GM10847 (cell line): Measurements from ENCODE around the gene ABCA8.

Experiments
- POLR2A ChIP-seq: IDR thresholded peaks from 2 replicates; pipeline ENCODE4 v1.6.1; 2011; ENCODE audit not compliant: insufficient read length; ENCODE audit errors: extremely low read depth

Gene ABCA8

DNA sequence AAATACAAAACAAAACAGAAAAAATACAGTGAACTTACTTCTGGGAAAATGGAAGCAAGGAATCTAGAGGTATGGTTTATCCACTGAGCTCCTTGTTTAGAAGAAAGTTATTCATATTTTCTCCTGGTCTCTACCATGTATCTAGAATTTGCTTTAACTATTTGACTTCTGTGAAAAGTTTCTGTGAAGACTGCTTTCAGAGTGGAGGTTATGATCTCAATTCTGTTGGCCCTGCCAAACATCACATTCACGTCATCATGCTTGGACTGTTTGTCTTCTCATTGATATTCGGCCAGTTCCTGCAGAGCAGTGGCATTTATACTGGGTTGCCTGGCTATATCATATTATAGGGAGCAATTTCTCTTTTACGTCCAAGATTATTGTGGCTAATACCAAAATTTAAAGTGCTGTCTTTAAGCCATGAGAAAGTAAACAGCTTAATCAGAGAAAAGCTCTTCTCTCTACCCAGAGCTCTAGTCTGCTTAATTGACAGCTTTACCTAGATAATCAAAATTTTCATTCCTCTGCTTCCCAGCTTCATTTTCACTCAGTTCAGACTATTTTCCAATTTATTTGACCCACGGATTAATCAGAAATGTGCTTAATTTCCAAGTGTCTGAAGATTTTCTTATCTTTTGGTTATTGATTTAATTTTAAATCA is at the start of gene ABCA8:
Gene ABCA8, minus strand, starts transcription at position 212 of the 661 bp plus-strand sequence. CDS start 13,358 bp downstream, outside the sequence.
- TF ChIP-seq POLR2A = no peak

GRCh38 chr17:68993112-68993511 is 37.9 kb upstream of the ABCA8 start:
- no peak for TF ChIP-seq POLR2A

GRCh38 chr17:68987966-68988365 is 32.8 kb upstream of the ABCA8 start:
- no peak for TF ChIP-seq POLR2A

DNA sequence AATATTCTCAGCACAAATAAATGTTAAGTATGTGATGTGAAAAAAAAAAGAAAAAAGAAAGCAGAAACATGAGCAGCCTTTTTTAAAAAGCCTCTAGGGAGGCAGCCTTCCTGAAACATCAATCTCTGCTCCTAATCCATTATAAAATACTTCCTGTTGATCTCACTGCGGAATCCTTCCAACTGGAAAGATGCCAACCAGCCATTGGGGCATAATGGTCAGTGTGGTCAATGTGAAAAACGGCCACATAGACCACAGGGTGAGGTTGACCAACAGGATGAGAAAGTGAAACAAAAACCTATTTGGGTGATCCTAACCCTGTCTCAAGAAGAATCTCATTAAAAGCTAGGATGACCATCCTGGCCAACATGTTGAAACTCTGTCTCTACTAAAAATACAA is 26.1 kb upstream of the ABCA8 start:
- TF ChIP-seq POLR2A = no peak

DNA sequence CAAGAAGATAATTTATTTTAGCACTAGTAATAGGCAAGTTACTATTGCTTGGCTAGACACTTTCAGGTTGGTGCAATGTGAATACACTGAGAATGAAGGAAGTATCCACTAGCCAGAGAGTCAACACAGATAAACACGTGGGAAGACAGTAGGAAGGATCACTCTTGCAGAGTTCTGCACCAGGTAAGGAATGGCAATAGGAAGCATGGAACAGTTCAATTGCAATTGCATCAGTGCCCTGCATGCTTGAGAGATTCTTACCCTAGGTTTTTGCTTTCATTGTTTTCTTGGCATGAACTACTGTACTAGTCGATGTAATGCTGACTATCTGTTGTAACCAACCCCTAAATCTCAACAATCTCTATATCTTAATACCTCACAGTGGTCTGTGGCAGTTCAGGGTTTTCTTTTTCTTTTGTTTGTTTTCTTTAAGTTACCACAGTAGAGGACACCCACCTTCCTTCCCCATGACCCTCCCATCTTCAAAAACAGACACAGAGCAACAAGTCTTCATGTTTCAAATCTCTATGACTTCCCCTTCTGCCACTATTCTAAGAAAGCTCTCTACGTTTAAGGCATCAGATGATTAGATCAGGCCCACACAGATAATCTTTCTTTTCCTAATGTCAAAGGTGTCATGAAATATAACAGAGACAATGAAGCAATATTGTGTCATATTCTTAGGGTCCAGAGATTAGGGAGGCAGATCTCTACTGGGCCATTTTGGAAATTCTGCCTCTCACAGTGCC is 18.1 kb upstream of the ABCA8 start:
- no peak for TF ChIP-seq POLR2A

- no peak for TF ChIP-seq POLR2A
These were observed 17.0 kb upstream of the ABCA8 start for GRCh38 chr17:68972119-68972704.

- TF ChIP-seq POLR2A = no peak
These were observed 13.9 kb upstream of the ABCA8 start for GRCh38 chr17:68969101-68969500.

DNA sequence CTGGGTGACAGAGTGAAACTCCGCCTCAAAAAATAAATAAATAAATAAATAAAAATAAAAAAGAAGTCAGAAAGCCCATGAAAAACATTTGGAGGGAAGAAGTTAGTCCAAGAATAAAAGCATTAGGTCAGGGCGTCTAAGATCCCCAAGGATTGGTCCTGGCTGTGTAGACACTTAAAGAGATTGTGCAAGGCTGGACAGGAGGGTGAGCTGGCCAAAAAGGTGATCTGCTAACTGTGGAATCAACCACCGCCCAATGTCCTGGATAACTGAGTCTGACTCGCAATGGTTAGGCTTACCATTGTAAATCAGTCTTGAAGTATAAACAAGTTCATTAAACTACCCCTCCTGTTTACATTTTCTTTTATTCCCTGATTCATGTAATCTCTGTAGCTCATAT is 8.8 kb upstream of the ABCA8 start:
- TF ChIP-seq POLR2A = no peak

DNA sequence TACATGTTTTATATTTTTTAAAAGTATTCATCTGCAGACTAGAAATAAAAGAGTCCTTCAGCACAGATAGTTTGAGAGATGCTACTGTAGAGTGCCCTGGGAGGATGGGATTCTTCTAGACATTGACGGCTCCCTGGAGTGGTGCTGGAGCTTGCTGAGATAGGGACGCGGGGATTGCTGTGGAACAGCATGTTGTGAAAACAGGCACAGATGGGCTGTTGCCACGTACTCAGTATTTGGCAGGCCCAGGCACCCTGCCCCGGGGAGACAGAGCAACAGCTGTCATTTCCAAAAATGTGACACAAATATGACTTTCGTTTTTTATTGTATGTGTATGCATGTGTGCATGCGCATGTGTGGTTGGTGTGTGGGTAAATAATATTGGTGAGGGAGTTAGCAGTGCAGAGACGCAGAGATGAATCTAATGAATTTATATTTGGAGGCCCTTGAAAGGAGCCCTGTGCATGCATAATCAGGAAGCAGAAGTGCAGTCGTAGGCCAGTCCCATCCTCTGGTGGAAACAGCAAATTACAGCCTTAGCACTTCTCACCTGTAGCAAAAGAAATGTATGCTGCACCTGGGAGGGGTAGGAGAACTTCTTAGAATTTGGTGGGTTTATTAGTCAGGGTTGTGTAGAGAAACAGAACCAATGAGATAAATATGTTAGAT is 6.2 kb upstream of the ABCA8 start:
- no peak for TF ChIP-seq POLR2A

- no peak for TF ChIP-seq POLR2A
These were observed 2.8 kb upstream of the ABCA8 start for GRCh38 chr17:68957944-68958343.

DNA sequence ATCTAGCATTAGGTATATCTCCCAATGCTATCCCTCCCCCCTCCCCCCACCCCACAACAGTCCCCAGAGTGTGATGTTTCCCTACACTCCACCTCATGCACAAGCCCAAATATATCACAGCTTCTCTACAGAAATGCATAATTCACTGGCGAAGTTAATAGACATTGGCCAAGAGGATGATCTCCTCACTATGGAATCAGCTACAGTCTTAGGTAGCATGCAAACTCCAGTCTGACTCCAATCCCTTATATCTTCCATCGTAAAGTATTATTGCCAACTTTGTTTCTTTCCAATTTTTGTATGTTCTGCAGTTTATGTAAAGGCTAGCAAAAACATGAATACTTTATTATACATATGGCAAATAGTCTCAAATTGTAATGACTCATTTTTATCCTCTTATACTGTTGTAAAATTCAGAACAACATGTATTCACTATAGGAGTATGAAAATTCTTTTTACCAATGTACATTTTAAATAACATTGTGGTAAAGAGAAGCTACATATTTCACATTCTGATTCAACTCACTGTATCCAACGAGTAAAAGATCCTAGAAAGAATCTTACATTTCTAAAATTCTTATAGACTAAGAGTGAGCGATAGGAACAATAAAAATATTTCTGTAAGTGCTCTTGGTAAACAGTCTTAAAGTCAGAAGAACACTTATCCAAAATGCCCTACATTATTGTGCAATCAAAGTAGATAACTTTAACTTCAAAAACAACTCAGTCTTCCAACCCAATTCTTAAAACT is 871 bp downstream of the ABCA8 start:
- TF ChIP-seq POLR2A = no peak

DNA sequence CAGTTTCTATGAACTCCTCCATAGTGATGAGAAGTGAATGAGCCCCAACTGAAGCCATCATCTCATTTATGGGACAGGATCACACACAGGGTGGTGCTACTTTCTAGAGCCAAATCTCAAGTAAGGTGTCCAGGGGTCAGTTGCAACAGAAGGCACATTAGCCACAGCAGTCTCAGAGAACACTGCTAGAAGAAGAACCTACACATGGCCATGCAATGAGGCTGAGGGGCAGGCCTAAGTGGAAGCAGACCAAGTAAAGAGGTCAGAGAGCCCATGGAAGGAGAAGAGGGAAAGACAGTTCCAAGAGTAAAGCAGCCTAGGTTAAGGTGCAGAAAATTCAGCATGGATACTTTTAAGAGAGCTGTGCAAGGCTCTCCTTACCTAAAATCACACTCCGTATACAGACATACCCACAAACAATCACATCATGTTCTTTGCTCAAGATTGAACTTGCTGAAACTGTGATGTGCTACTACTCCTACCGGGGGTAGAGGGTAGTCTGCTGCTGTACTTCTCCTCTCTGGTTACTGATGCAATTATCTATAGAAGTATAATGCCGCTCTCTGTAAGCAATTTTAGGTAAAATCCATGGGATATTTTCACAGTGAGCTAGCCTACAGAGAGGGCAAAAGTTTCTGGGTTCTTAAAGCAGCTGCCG is 1.7 kb downstream of the ABCA8 start:
- no peak for TF ChIP-seq POLR2A

DNA sequence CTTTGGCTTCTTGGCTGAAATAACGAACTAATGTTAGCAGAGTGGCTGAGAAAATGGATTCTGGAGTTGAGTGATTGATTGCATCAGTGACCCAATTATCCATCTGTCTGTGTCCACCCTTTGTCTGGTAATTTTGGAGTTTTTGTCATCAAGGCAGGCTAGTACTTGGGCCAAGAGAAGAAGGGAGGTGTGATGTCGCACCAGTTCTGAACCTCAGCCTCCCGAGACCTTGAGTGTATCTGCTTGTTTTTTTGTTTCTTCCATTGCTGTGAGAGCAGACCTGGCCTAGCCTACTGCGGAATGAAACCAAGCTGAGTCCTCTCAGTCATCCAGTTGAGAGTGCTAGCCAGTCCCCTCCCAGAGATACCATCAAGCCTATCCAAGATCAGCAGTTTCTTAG is 4.5 kb downstream of the ABCA8 start:
- TF ChIP-seq POLR2A = no peak

- TF ChIP-seq POLR2A = no peak
These were observed 10.7 kb downstream of the ABCA8 start for GRCh38 chr17:68944435-68945035.
